Retinal pigment epithelial cell (primary cell): ENCODE results near the gene MAST4.
A peak's percentile ranks its signal among the peaks of the same experiment; 100 is the strongest.

Experiments
- DNase-seq: peaks from one replicate; pipeline ENCODE4 v3.0.0-alpha.2; 2010; ENCODE audit warnings: low read depth
- H3K4me3 ChIP-seq: 2 replicates; pipeline ENCODE4 v1.5.1; 2011; ENCODE audit warnings: mild to moderate bottlenecking, low read length, control low read depth, moderate library complexity
- CTCF ChIP-seq: conservative IDR thresholded peaks from 2 replicates; pipeline ENCODE4 v1.5.1; 2011; ENCODE audit warnings: low read depth, low read length, control low read depth, inconsistent platforms

The MAST4 gene

GRCh38 chr5:67000794-67001475 lies 404.7 kb downstream of the MAST4 start:
- no peak overlapping the region for H3K4me3 ChIP-seq
- no peak for TF ChIP-seq CTCF
- DNase-seq = no peak

- no peak for TF ChIP-seq CTCF
- H3K4me3 ChIP-seq = peak overlapping the region; percentile 73
- no peak for DNase-seq
These were observed 406.9 kb downstream of the MAST4 start for GRCh38 chr5:67002832-67003684.

GRCh38 chr5:67003685-67003934 lies 407.4 kb downstream of the MAST4 start:
- TF ChIP-seq CTCF = no peak
- no peak for DNase-seq
- H3K4me3 ChIP-seq = peak overlapping the region; percentile 73

GRCh38 chr5:67003935-67004729 lies 407.9 kb downstream of the MAST4 start:
- no peak for TF ChIP-seq CTCF
- DNase-seq = no peak

GRCh38 chr5:67004730-67005350 lies 408.6 kb downstream of the MAST4 start:
- TF ChIP-seq CTCF = no peak
- DNase-seq = no peak
- H3K4me3 ChIP-seq = peak overlapping the region; percentile 73

More at GRCh38 chr5:67003935-67004729, 407.9 kb downstream of the MAST4 start:
- peak overlapping the region; percentile 73 for H3K4me3 ChIP-seq

GRCh38 chr5:67005737-67006499 lies 409.7 kb downstream of the MAST4 start:
- DNase-seq = no peak

More at GRCh38 chr5:67005737-67006499, 409.7 kb downstream of the MAST4 start:
- peak overlapping the region; percentile 73 for H3K4me3 ChIP-seq
- TF ChIP-seq CTCF = no peak
